Peyer's patch (tissue), 4 donors: ENCODE data around the gene GTPBP1. TPM values are rescaled to one million over a fixed set of nuclear protein-coding genes. Genes with fewer than 3 reads are reported as not detected.
A peak's percentile ranks its signal among the peaks of the same experiment; 100 is the strongest.

Source experiments
- DNase-seq, 3 donors: peaks; one replicate each; pipeline ENCODE4 v3.0.0-alpha.2; 2017 to 2019
- H3K27ac ChIP-seq, 4 donors: fragments of 200-600 bp; sonication (generic); one replicate each; pipeline ENCODE4 v1.5.1; 2016 to 2019
- H3K27me3 ChIP-seq, 2 donors: fragments of 200-600 bp; sonication (generic); one replicate each; pipeline ENCODE4 v1.5.1; 2019
- H3K36me3 ChIP-seq, 3 donors: fragments of 200-600 bp; sonication (generic); one replicate each; pipeline ENCODE4 v1.5.1; 2016 to 2019
- H3K4me1 ChIP-seq, 4 donors: fragments of 200-600 bp; sonication (generic); one replicate each; pipeline ENCODE4 v1.5.1; 2016 to 2019
- H3K4me3 ChIP-seq, 4 donors: fragments of 200-600 bp; sonication (generic); 1 replicate in 3 of 4; 2 replicates in 1 of 4; pipeline ENCODE4 v1.5.1; 2016 to 2019; ENCODE audit warnings: mild to moderate bottlenecking in 1 of 4
- H3K9me3 ChIP-seq, 4 donors: fragments of 200-600 bp; sonication (generic); one replicate each; pipeline ENCODE4 v1.5.1; 2016 to 2019; ENCODE audit warnings: mild to moderate bottlenecking in 1 of 4
- CTCF ChIP-seq, 6 experiments: fragments of 450-650 bp in 4 of 6; fragments of 200-600 bp in 2 of 6; sonication (generic) in 1 of 6; IDR thresholded peaks; one replicate each; pipeline ENCODE4 v1.5.1; 2017 to 2019; ENCODE audit warnings: antibody characterized with exemption in 6 of 6, mild to moderate bottlenecking in 3 of 6, moderate library complexity in 1 of 6
- POLR2A ChIP-seq, 2 donors: fragments of 450-650 bp; IDR thresholded peaks; one replicate each; pipeline ENCODE4 v1.5.1; 2017; ENCODE audit warnings: antibody characterized with exemption in 2 of 2, mild to moderate bottlenecking in 2 of 2, moderate library complexity in 2 of 2
- total RNA-seq, 4 donors: library from RNA; depleted of rRNA; stranded (reverse); fragments of >200 nt; gene quantifications; one replicate each; pipeline ENCODE4 v1.1.0, GENCODE V29; 2016

Gene GTPBP1
- total RNA-seq, 4 donors from 2014 or later, result 72.5 to 182 (median 131) TPM

GRCh38 chr22:38731703-38732161 is 26.0 kb downstream of the GTPBP1 start:
- Histone ChIP-seq H3K27me3 (no peaks in the 10 kb centered on the region), H3K4me1 (peaks cover 0 to 34% (median 1%) of the 10 kb centered on the region in 4 donors), H3K4me3 (no peak overlapping the region), H3K9me3 (no peaks in the 10 kb centered on the region), H3K36me3 (peaks cover 0 to 82% (median 5%) of the 10 kb centered on the region in 3 donors), H3K27ac (no peak overlapping the region)
- TF ChIP-seq POLR2A (IDR thresholded peaks at IDR 0.05) (no peak), CTCF (IDR thresholded peaks at IDR 0.05) (no peak)
- no peak for DNase-seq

GRCh38 chr22:38732251-38732815 is 26.6 kb downstream of the GTPBP1 start:
- Histone ChIP-seq H3K4me3 (no peak overlapping the region), H3K27me3 (no peaks in the 10 kb centered on the region), H3K9me3 (no peaks in the 10 kb centered on the region), H3K4me1 (peaks cover 0 to 34% (median 1%) of the 10 kb centered on the region in 4 donors), H3K27ac (peak overlapping the region in 2 of 4 donors; percentile 72 to 85), H3K36me3 (peaks cover 0 to 82% (median 2%) of the 10 kb centered on the region in 3 donors)
- TF ChIP-seq CTCF (IDR thresholded peaks at IDR 0.05) (no peak), POLR2A (IDR thresholded peaks at IDR 0.05) (no peak)
- no peak for DNase-seq

GRCh38 chr22:38733329-38733723 is 27.6 kb downstream of the GTPBP1 start:
- peak; percentile 56 to 85 (median 76) for DNase-seq
- no peak overlapping the region for H3K4me3 ChIP-seq
- peaks cover 0 to 82% (median 0%) of the 10 kb centered on the region in 3 donors for H3K36me3 ChIP-seq
- peak overlapping the region in 3 of 4 donors; percentile 67 to 85 (median 72) for H3K27ac ChIP-seq
- peaks cover 0 to 34% (median 1%) of the 10 kb centered on the region in 4 donors for H3K4me1 ChIP-seq
- H3K27me3 ChIP-seq, result no peaks in the 10 kb centered on the region
- no peaks in the 10 kb centered on the region for H3K9me3 ChIP-seq
- peak; percentile 54 to 86 (median 80) for TF ChIP-seq CTCF (IDR thresholded peaks at IDR 0.05)
- TF ChIP-seq POLR2A (IDR thresholded peaks at IDR 0.05), result no peak

GRCh38 chr22:38733724-38734381 is 28.1 kb downstream of the GTPBP1 start:
- no peaks in the 10 kb centered on the region for H3K27me3 ChIP-seq
- H3K4me1 ChIP-seq, result peaks cover 0 to 34% (median 1%) of the 10 kb centered on the region in 4 donors
- TF ChIP-seq POLR2A (IDR thresholded peaks at IDR 0.05), result no peak
- TF ChIP-seq CTCF (IDR thresholded peaks at IDR 0.05), result peak in 2 of 6 experiments; percentile 32 to 37
- H3K4me3 ChIP-seq, result no peak overlapping the region
- H3K27ac ChIP-seq, result peak overlapping the region in 3 of 4 donors; percentile 67 to 85 (median 72)
- peak in 2 of 3 donors; percentile 58 to 66 for DNase-seq
- H3K36me3 ChIP-seq, result peaks cover 0 to 82% (median 0%) of the 10 kb centered on the region in 3 donors
- no peaks in the 10 kb centered on the region for H3K9me3 ChIP-seq

GRCh38 chr22:38734421-38735100 is 28.8 kb downstream of the GTPBP1 start:
- TF ChIP-seq POLR2A (IDR thresholded peaks at IDR 0.05), result no peak
- TF ChIP-seq CTCF (IDR thresholded peaks at IDR 0.05), result no peak
- peak in 2 of 3 donors; percentile 47 to 72 for DNase-seq
- H3K36me3 ChIP-seq, result peaks cover 0 to 82% (median 4%) of the 10 kb centered on the region in 3 donors
- no peaks in the 10 kb centered on the region for H3K9me3 ChIP-seq
- no peaks in the 10 kb centered on the region for H3K27me3 ChIP-seq
- peak overlapping the region in 3 of 4 donors; percentile 67 to 85 (median 72) for H3K27ac ChIP-seq
- H3K4me1 ChIP-seq, result peaks cover 0 to 34% (median 1%) of the 10 kb centered on the region in 4 donors
- H3K4me3 ChIP-seq, result no peak overlapping the region
